K562 (cell line): ENCODE data around the gene CDH16. TPM values are rescaled to one million over a fixed set of nuclear protein-coding genes. Genes with fewer than 3 reads are reported as not detected.

Source experiments
- ATAC-seq: fragments of 200-7000 bp; cut with Tn5 transposase; 3 replicates; pipeline ENCODE4 v1.9.1; 2020; ENCODE audit warnings: moderate library complexity
- BruUV-seq: library from RNA; stranded (reverse); fragments of 400-500 nt; replicated peaks from 2 replicates; lab custom pipeline; 2021; lab: Mats Ljungman, UMichigan
- CTCF ChIA-PET: fragments of 300-600 bp; formaldehyde crosslinking; extraction: SDS; loops from one replicate; lab custom pipeline; 2021; ENCODE audit warnings: low intra/inter-chr PET ratio; lab: Yijun Ruan, JAX
- POLR2A ChIA-PET: fragments of 300-600, 350-650 bp; sonication (Branson Sonifier 250); formaldehyde crosslinking; extraction: SDS; loops from one replicate; lab custom pipeline; 2021; ENCODE audit warnings: antibody characterized with exemption, inconsistent platforms; lab: Yijun Ruan, JAX
- DNase-seq, 4 experiments: peaks; one replicate each; pipeline versions ENCODE4 v3.0.0 to v3.0.0-alpha.2; 2011 to 2018; ENCODE audit warnings: low spot score in 3 of 4, mixed read lengths in 3 of 4; ENCODE audit errors: extremely low read depth in 1 of 4
- FAIRE-seq: peaks from 2 replicates; lab custom pipeline; 2011; peaks lifted over from hg19 to GRCh38; lab: Jason Lieb, UNC
- H2AFZ ChIP-seq: 2 replicates; pipeline ENCODE4 v1.6.0; 2011; ENCODE audit warnings: low read depth, low read length, control low read depth, inconsistent platforms
- H3K27ac ChIP-seq: fragments of 200-600 bp; 3 replicates; pipeline ENCODE4 v1.8.0; 2011; ENCODE audit warnings: low read depth, mild to moderate bottlenecking, control low read depth, inconsistent platforms, low read length, moderate library complexity, mixed read lengths; ENCODE audit errors: extremely low read depth
- H3K27me3 ChIP-seq, 2 experiments: fragments of 300-600 bp in 1 of 2; 2 replicates in 1 of 2; 3 replicates in 1 of 2; pipeline versions ENCODE4 v1.6.0 to v1.8.0; 2011; ENCODE audit warnings: inconsistent platforms in 2 of 2, low read length in 2 of 2, mild to moderate bottlenecking in 1 of 2, mixed read lengths in 1 of 2, moderate library complexity in 1 of 2; ENCODE audit not compliant: control insufficient read depth in 2 of 2, insufficient read depth in 2 of 2
- H3K36me3 ChIP-seq: fragments of 300-600 bp; 3 replicates; pipeline ENCODE4 v1.8.0; 2011; ENCODE audit warnings: mild to moderate bottlenecking, low read length, inconsistent platforms; ENCODE audit not compliant: control insufficient read depth, insufficient read depth
- H3K4me1 ChIP-seq, 2 experiments: fragments of 200-600 bp in 1 of 2; replicated peaks in 1 of 2; 2 replicates in 1 of 2; 3 replicates in 1 of 2; pipeline versions ENCODE4 v1.5.1 to v1.8.0; 2011; ENCODE audit warnings: inconsistent platforms in 2 of 2, low read length in 2 of 2, mild to moderate bottlenecking in 1 of 2, mixed read lengths in 1 of 2, moderate library complexity in 1 of 2; ENCODE audit not compliant: control insufficient read depth in 2 of 2, insufficient read depth in 2 of 2
- H3K4me2 ChIP-seq: 2 replicates; pipeline ENCODE4 v1.6.1; 2011; ENCODE audit warnings: low read length, control low read depth, inconsistent platforms, mixed read lengths; ENCODE audit not compliant: insufficient read depth
- H3K4me3 ChIP-seq: fragments of 200-600 bp; sonication (generic), shearing (Covaris generic); 2 replicates; pipeline ENCODE4 v1.5.1; 2016; ENCODE audit warnings: control low read depth, inconsistent platforms
- H3K79me2 ChIP-seq: fragments of 200-600 bp; 3 replicates; pipeline ENCODE4 v1.8.0; 2011; ENCODE audit warnings: low read length, inconsistent platforms; ENCODE audit not compliant: control insufficient read depth, insufficient read depth
- H3K9ac ChIP-seq, 2 experiments: 2 replicates each; pipeline versions ENCODE4 v1.6.0 to v1.6.1; 2011; ENCODE audit warnings: low read depth in 2 of 2, low read length in 2 of 2, control low read depth in 1 of 2, inconsistent platforms in 1 of 2, mild to moderate bottlenecking in 1 of 2, mixed read lengths in 1 of 2; ENCODE audit not compliant: insufficient read depth in 1 of 2
- H3K9me1 ChIP-seq: one replicate; pipeline ENCODE4 v1.6.0; 2011; ENCODE audit warnings: inconsistent platforms, mild to moderate bottlenecking, low read length, moderate library complexity; ENCODE audit not compliant: control insufficient read depth, insufficient read depth
- H3K9me3 ChIP-seq: replicated peaks from 2 replicates; pipeline ENCODE4 v1.5.1; 2011; ENCODE audit warnings: low read depth, low read length, inconsistent platforms; ENCODE audit not compliant: control insufficient read depth, insufficient read depth
- H4K20me1 ChIP-seq: replicated peaks from 2 replicates; pipeline ENCODE4 v1.6.1; 2011; ENCODE audit warnings: low read length, inconsistent platforms, mixed read lengths; ENCODE audit not compliant: control insufficient read depth, insufficient read depth
- YBX1 ChIP-seq: fragments of 450-650 bp; IDR thresholded peaks from 2 replicates; pipeline ENCODE4 v1.7.1; 2016; ENCODE audit warnings: mild to moderate bottlenecking
- WGBS: fragments of 100-300 bp; shearing (Covaris generic); methylation state at CpG from one replicate; pipeline ENCODE4 v1.1.6; 2016; ENCODE audit warnings: low coverage, mixed read lengths; ENCODE audit not compliant: insufficient coverage; ENCODE audit errors: missing lambda C conversion rate; 5-methylcytosine and 5-hydroxymethylcytosine counted together
- in situ Hi-C: fragments of 300-500 bp; cut with MboI; formaldehyde crosslinking; loops from 4 replicates; pipeline ENCODE4 v1.15.0; 2018; ENCODE audit warnings: inconsistent platforms, mixed read lengths
- intact Hi-C: fragments of 100-400 bp; cut with micrococcal nuclease; formaldehyde crosslinking; loops from 2 replicates; pipeline ENCODE4 v1.14.2; 2022
- polyA plus RNA-seq, 8 experiments: library from polyadenylated mRNA; depleted of rRNA in 4 of 8; stranded (reverse) in 5 of 8; unstranded in 3 of 8; fragments of >200 nt; fragmentation: Nextera tagmentation in 2 of 8; fragmentation: Illumina TruSeq in 1 of 8; extraction: Ambion mirVana in 2 of 8; extraction: Trizol in 1 of 8; gene quantifications; 2 replicates each; pipeline versions ENCODE4 v1.2.1 to v1.2.3, GENCODE V29; 2011 to 2014; ENCODE audit warnings: inconsistent platforms in 1 of 8, missing spikeins in 1 of 8
- total RNA-seq, 7 experiments: library from RNA; depleted of rRNA in 6 of 7; stranded (reverse); fragments of >200 nt in 6 of 7; fragmentation: Illumina TruSeq in 2 of 7; extraction: Trizol in 2 of 7; gene quantifications; 2 replicates each; pipeline versions ENCODE4 v1.2.1 to v1.2.3, GENCODE V29; 2011 to 2021; ENCODE audit warnings: low replicate concordance in 1 of 7
- TF ChIP-seq, protein P1 (sequence below): sonication (generic); formaldehyde crosslinking; IDR thresholded peaks from 2 replicates; pipeline ENCODE4 v1.8.0; 2022; ENCODE audit warnings: mild to moderate bottlenecking, missing genetic modification reagents
- TF ChIP-seq, protein P2 (sequence below): sonication (generic); formaldehyde crosslinking; IDR thresholded peaks from 2 replicates; pipeline ENCODE4 v1.8.0; 2022; ENCODE audit warnings: missing genetic modification reagents, mild to moderate bottlenecking, moderate library complexity, borderline replicate concordance
- TF ChIP-seq, protein P3 (sequence below), 2 experiments: fragments of 450-650 bp; conservative IDR thresholded peaks; 2 replicates each; pipeline ENCODE4 v1.6.1; 2017; ENCODE audit warnings: mild to moderate bottlenecking in 2 of 2, moderate library complexity in 2 of 2

Gene CDH16
- total and polyA plus RNA-seq, 9 of the 15 experiments (the other 6 are each of a cell fraction or from before 2014, with no cell fraction given): not detected

DNA sequence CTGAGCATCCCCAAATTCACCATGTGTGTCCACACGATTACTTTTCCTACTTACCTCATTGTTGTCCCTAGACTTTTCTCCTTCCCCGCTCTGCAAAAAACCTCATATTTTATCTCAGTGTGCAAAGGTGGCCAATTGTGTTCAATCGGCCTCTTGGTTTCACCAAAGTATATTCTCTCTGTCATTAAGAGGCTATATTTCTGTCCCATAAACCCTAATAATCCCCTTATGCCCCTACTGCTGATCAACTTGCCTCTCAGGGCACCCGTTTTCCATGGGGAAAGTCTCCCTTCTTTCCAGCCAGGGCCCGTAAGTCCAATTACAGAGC lies 28.3 kb upstream of the CDH16 start:
- intact Hi-C loops (loop anchor here (2.0 to 5.0 kb wide), 3 partner anchors 30 to 155 kb away; no protein-coding TSS in a partner anchor), in situ Hi-C loops (no loop called here)
- no peaks in the 10 kb centered on the region for H3K79me2 ChIP-seq
- POLR2A ChIA-PET: interaction anchor here (0.6 kb wide), 1 partner anchor 272 kb away, joined by 3 read pairs; no protein-coding TSS in a partner anchor
- CTCF ChIA-PET: interaction anchor here (0.7 to 2.4 kb wide), 2 partner anchors 52 to 154 kb away, joined by 4 to 9 read pairs; no protein-coding TSS in a partner anchor
- peaks cover 2% of the 10 kb centered on the region for H3K9me3 ChIP-seq
- no peaks in the 10 kb centered on the region for H3K27me3 ChIP-seq
- no peaks in the 10 kb centered on the region for H3K9me1 ChIP-seq
- H2AFZ ChIP-seq: peak overlapping the region; percentile 51; the same call in 1 of the 2 replicates
- FAIRE-seq: no peak
- peaks cover 0 to 16% of the 10 kb centered on the region in 2 experiments; a peak in 1 of 5 replicates for H3K4me1 ChIP-seq
- BruUV-seq: no TSS peak
- no peak overlapping the region for H3K9ac ChIP-seq
- peaks cover 20% of the 10 kb centered on the region; the same call in 2 of the 3 replicates for H3K36me3 ChIP-seq
- no peak for DNase-seq
- no peak overlapping the region for H3K27ac ChIP-seq
- no peak overlapping the region for H3K4me2 ChIP-seq
- no peaks in the 10 kb centered on the region for H4K20me1 ChIP-seq
- TF ChIP-seq, protein P1, sequence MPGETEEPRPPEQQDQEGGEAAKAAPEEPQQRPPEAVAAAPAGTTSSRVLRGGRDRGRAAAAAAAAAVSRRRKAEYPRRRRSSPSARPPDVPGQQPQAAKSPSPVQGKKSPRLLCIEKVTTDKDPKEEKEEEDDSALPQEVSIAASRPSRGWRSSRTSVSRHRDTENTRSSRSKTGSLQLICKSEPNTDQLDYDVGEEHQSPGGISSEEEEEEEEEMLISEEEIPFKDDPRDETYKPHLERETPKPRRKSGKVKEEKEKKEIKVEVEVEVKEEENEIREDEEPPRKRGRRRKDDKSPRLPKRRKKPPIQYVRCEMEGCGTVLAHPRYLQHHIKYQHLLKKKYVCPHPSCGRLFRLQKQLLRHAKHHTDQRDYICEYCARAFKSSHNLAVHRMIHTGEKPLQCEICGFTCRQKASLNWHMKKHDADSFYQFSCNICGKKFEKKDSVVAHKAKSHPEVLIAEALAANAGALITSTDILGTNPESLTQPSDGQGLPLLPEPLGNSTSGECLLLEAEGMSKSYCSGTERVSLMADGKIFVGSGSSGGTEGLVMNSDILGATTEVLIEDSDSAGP (CRISPR knock-in tag): no peak
- TF ChIP-seq, protein P2, sequence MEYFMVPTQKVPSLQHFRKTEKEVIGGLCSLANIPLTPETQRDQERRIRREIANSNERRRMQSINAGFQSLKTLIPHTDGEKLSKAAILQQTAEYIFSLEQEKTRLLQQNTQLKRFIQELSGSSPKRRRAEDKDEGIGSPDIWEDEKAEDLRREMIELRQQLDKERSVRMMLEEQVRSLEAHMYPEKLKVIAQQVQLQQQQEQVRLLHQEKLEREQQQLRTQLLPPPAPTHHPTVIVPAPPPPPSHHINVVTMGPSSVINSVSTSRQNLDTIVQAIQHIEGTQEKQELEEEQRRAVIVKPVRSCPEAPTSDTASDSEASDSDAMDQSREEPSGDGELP (CRISPR knock-in tag): no peak
- TF ChIP-seq YBX1: no peak
- TF ChIP-seq, protein P3, sequence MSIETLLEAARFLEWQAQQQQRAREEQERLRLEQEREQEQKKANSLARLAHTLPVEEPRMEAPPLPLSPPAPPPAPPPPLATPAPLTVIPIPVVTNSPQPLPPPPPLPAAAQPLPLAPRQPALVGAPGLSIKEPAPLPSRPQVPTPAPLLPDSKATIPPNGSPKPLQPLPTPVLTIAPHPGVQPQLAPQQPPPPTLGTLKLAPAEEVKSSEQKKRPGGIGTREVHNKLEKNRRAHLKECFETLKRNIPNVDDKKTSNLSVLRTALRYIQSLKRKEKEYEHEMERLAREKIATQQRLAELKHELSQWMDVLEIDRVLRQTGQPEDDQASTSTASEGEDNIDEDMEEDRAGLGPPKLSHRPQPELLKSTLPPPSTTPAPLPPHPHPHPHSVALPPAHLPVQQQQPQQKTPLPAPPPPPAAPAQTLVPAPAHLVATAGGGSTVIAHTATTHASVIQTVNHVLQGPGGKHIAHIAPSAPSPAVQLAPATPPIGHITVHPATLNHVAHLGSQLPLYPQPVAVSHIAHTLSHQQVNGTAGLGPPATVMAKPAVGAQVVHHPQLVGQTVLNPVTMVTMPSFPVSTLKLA (conservative IDR thresholded peaks at IDR 0.05): 0 out of 4 replicates have a peak, but pooled peaks of 1 of the 2 experiments have one; percentile 13
- 21% methylated on average over 5 of the region's 5 CpGs for WGBS
- no peak for ATAC-seq
- no peak overlapping the region for H3K4me3 ChIP-seq
